Measurements from ENCODE around the gene BEND3. TPM values are rescaled to one million over a fixed set of nuclear protein-coding genes. Genes with fewer than 3 reads are reported as not detected.

The BEND3 gene
- total and polyA plus RNA-seq, 8 donors = 3.8 to 7.8 (median 5.6) TPM

GRCh38 chr6:107106165-107106564 lies 9.2 kb downstream of the BEND3 start:
- TF ChIP-seq, protein P1, sequence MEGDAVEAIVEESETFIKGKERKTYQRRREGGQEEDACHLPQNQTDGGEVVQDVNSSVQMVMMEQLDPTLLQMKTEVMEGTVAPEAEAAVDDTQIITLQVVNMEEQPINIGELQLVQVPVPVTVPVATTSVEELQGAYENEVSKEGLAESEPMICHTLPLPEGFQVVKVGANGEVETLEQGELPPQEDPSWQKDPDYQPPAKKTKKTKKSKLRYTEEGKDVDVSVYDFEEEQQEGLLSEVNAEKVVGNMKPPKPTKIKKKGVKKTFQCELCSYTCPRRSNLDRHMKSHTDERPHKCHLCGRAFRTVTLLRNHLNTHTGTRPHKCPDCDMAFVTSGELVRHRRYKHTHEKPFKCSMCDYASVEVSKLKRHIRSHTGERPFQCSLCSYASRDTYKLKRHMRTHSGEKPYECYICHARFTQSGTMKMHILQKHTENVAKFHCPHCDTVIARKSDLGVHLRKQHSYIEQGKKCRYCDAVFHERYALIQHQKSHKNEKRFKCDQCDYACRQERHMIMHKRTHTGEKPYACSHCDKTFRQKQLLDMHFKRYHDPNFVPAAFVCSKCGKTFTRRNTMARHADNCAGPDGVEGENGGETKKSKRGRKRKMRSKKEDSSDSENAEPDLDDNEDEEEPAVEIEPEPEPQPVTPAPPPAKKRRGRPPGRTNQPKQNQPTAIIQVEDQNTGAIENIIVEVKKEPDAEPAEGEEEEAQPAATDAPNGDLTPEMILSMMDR (IDR thresholded peaks at IDR 0.05) = no peak
- Histone ChIP-seq H3K9me3 (no peaks in the 10 kb centered on the region), H3K4me3 (no peak overlapping the region), H3K27me3 (no peaks in the 10 kb centered on the region), H3K4me1 (peaks cover 0 to 13% of the 10 kb centered on the region in 2 donors), H3K36me3 (no peaks in the 10 kb centered on the region), H3K27ac (no peak overlapping the region)
- intact Hi-C loops (cut with DNase I) = no loop called here
- DNase-seq = no peak
- no peak for ATAC-seq

- peaks cover 0 to 10% of the 10 kb centered on the region in 2 donors for H3K4me1 ChIP-seq
- no peaks in the 10 kb centered on the region for H3K27me3 ChIP-seq
- no peak overlapping the region for H3K27ac ChIP-seq
- DNase-seq (no peak), ATAC-seq (no peak)
- TF ChIP-seq, protein P1 (IDR thresholded peaks at IDR 0.05) = no peak
- H3K4me3 ChIP-seq = no peak overlapping the region
- intact Hi-C loops (cut with DNase I) = no loop called here
- no peaks in the 10 kb centered on the region for H3K9me3 ChIP-seq
- H3K36me3 ChIP-seq = no peaks in the 10 kb centered on the region
Observed at GRCh38 chr6:107105511-107106116, 9.7 kb downstream of the BEND3 start.

DNA sequence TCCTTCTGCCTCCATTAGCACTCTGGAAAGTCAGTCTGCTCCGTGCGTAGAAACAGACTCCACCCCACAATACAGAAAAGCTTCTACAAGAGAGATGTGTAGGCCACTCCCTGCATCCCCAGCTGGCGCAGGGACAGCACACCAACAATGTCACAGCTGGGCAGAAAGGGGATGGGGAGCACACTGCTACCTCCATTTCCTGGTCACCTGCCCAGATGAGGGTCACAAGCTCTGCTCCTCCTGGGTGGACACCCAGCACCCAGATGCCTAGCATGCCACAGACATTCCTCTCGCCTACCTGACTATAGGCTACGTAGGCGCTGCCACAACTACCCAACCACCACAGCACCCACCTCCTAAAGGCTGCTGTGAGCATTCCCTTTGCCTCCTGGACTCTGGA lies 12.2 kb downstream of the BEND3 start:
- TF ChIP-seq, protein P1 (IDR thresholded peaks at IDR 0.05) = no peak
- Histone ChIP-seq H3K36me3 (peaks cover 0 to 3% of the 10 kb centered on the region in 2 donors), H3K9me3 (no peaks in the 10 kb centered on the region), H3K27me3 (no peaks in the 10 kb centered on the region), H3K4me3 (no peak overlapping the region), H3K27ac (no peak overlapping the region), H3K4me1 (no peaks in the 10 kb centered on the region)
- ATAC-seq = no peak
- DNase-seq = no peak
- intact Hi-C loops (cut with DNase I) = no loop called here

DNA sequence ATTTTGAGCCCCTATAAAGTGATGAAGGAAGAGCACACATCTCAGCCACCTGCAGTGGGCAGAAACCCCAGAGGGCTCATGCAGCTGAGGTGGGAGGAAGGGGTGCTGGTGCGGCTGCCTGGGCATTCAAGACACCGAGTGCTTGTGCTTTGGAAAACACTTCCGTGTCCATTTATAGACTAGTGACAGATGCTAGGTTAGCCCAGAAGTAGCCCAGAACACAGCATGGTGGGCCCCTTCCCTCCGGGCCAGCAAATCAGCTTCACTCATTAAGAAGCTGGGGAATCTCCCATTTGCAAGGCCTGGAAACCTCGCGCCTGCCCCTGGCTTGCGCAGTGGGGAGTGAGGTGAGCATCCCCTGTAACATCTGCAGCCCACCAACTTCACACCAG lies 12.9 kb downstream of the BEND3 start:
- Histone ChIP-seq H3K27me3 (no peaks in the 10 kb centered on the region), H3K4me1 (no peaks in the 10 kb centered on the region), H3K27ac (no peak overlapping the region), H3K36me3 (peaks cover 0 to 5% of the 10 kb centered on the region in 2 donors), H3K4me3 (no peak overlapping the region), H3K9me3 (no peaks in the 10 kb centered on the region)
- intact Hi-C loops (cut with DNase I) = no loop called here
- no peak for DNase-seq
- TF ChIP-seq, protein P1 (IDR thresholded peaks at IDR 0.05) = no peak
- no peak for ATAC-seq

DNA sequence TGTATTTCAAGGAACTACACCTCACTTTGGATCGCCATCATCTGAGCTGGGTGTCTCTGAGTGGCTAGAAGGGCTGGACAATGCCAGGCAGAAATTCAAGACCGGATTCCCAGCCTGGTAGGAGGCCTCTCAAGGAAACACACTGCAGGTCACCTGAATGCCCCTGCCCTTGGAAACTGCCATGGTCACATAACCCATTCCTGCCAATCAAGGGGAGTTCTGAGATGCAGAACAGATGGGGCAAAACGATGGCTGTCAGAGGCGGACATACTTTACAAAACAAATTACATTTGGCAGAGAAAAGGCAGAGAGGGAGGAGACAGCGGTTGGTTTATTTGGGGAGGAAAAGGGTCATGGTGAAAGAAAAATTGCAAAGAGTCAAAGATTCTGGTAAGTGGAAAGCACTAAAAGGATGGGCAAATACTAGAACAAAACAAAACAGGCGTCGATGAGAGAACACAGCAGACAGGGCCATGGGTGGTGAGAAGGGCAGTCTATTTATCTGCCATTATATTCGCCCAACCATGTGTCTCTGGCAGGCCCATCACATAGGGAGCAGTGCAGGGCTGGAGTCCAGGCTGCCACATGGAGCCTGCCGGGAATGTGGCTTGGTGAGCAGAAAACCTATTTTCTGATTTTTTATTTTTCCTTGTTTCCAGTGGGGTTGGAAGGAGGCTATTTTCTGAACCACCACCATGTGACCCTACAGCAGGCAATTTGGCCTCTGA lies 13.5 kb downstream of the BEND3 start:
- H3K27ac ChIP-seq = no peak overlapping the region
- no peak for ATAC-seq
- TF ChIP-seq, protein P1 (IDR thresholded peaks at IDR 0.05) = no peak
- no peak for DNase-seq
- intact Hi-C loops (cut with DNase I) = no loop called here
- no peaks in the 10 kb centered on the region for H3K27me3 ChIP-seq
- H3K4me3 ChIP-seq = no peak overlapping the region
- peaks cover 0 to 5% of the 10 kb centered on the region in 2 donors for H3K36me3 ChIP-seq
- H3K4me1 ChIP-seq = no peaks in the 10 kb centered on the region
- no peaks in the 10 kb centered on the region for H3K9me3 ChIP-seq
